Activated CD8-positive, alpha-beta memory T cell treated with anti-CD3 and anti-CD28 coated beads, Interleukin-2, amount 50 U/mL, for 24 hours (primary cell): Measurements from ENCODE around the gene ENKUR.

ENCODE experiments used
- DNase-seq: peaks from one replicate; pipeline ENCODE4 v3.0.0-alpha.2; 2020; ENCODE audit errors: extremely low read depth

Gene ENKUR

GRCh38 chr10:24947304-24948097, 68.5 kb downstream of the ENKUR start:
- no peak for DNase-seq

DNA sequence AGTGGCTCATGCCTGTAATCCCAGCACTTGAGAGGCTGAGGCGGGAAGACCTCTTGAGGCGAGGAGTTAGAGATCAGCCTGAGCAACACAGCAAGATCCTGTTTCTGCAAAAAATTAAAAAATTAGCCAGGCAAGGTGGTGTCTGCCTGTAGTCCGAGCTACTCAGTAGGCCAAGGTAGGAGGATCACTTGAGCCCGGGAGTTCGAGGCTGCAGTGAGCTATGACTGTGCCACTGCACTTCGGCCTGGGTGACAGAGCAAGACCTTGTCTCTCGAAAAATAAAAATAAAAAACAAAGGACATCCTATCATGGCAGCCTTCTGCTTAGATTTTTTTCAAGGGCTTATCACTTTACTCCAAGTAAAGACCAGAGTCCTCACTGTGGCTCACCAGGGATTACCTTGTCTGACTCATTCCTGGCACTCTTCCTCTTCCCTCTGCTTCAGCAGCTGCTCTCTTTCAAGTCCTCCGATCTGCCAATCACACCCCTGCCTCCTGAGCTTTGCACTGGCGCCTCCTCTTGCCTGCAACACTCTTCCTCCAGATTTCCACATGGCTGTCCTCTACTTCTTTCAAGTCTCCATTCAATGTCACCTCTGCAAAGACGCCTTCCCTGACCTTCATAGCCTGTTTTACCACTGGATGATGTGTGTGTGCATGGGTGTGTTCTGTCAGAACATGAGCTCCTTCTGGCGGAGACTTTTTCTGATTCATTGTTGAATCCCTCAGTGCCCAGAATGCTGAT, 71.3 kb downstream of the ENKUR start:
- DNase-seq = no peak

- no peak for DNase-seq
Measured at GRCh38 chr10:24938525-24938924, 77.4 kb downstream of the ENKUR start.

- no peak for DNase-seq
Measured at GRCh38 chr10:24938076-24938475, 77.9 kb downstream of the ENKUR start.

GRCh38 chr10:24935504-24936292, 80.3 kb downstream of the ENKUR start:
- no peak for DNase-seq
